Left ventricle myocardium inferior (tissue), 1 donor: ENCODE results near the gene GRK6. TPM values are rescaled to one million over a fixed set of nuclear protein-coding genes. Genes with fewer than 3 reads are reported as not detected.
A peak's percentile ranks its signal among the peaks of the same experiment; 100 is the strongest.

ENCODE experiments used
- DNase-seq: peaks from one replicate; pipeline ENCODE4 v3.0.0-alpha.2; 2020
- H3K27ac ChIP-seq: fragments of 200-600 bp; replicated peaks from 2 replicates; pipeline ENCODE4 v1.8.0; 2021
- H3K27me3 ChIP-seq: fragments of 200-600 bp; 2 replicates; pipeline ENCODE4 v1.8.0; 2021; ENCODE audit warnings: low read depth
- H3K36me3 ChIP-seq: fragments of 200-600 bp; 2 replicates; pipeline ENCODE4 v1.8.0; 2021
- H3K4me1 ChIP-seq: fragments of 200-600 bp; 2 replicates; pipeline ENCODE4 v1.8.0; 2021
- H3K4me3 ChIP-seq: fragments of 200-600 bp; 2 replicates; pipeline ENCODE4 v1.8.0; 2021; ENCODE audit warnings: mild to moderate bottlenecking, moderate library complexity
- H3K9me3 ChIP-seq: fragments of 200-600 bp; replicated peaks from 2 replicates; pipeline ENCODE4 v1.8.0; 2021
- CTCF ChIP-seq: fragments of 200-600 bp; IDR thresholded peaks from 2 replicates; pipeline ENCODE4 v1.8.0; 2021; ENCODE audit warnings: antibody characterized with exemption, mild to moderate bottlenecking, borderline replicate concordance
- intact Hi-C: fragments of 100-400 bp; cut with micrococcal nuclease; formaldehyde crosslinking; loops from one replicate; pipeline ENCODE4 v1.11.0; 2022
- total RNA-seq: library from RNA; stranded (reverse); fragmentation: NEBNext Ultra II Directional; extraction: Animal tissue kit (Norgen Biotek cat#: 25700); gene quantifications from one replicate; pipeline ENCODE4 v1.2.1, GENCODE V29; 2021
- donor health status: DM: no; HTN: yes; CAD: no; lungs with severe emphysema.

The GRK6 gene
- total RNA-seq, 1 donor from 2014 or later: 15.6 TPM

DNA sequence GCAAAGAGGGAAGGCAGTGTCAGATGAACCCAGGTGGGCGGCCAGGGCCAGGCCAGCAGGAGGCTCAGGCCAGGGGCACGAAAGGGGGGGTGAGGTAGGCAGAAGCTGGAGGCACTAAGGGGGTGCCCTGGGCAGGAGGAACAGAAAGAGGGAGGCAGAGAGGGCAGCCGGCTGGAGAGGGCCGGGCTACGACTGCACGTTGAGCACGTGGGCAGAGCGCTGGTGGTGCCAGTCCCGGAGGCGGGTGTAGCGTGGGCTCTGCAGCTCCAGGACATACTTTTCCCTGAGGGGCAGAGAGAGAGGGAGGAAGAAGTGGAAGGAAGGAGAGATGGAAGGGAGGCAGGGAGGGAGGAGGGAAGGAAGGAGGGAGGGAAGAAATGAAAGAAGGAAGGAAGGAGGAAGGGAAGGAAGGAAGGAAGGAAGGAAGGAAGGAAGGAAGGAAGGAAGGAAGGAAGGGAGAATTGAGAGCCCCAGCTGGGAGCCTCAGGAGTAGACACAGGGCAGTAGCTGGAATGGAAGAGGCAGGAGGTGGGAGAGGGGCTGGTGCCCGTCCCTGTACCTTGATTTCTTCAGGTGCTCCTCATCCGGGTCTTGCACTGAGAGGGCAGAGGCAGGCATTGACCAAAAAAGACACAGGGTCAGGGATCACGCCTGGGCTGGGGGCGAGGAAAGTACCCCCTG is 64.0 kb downstream of the GRK6 start:
- H3K27me3 ChIP-seq: peaks cover 27% of the 10 kb centered on the region
- peaks cover 40% of the 10 kb centered on the region for H3K4me1 ChIP-seq
- no peak overlapping the region for H3K4me3 ChIP-seq
- no peak for TF ChIP-seq CTCF
- intact Hi-C loops: no loop called here
- H3K9me3 ChIP-seq: no peaks in the 10 kb centered on the region
- no peak for DNase-seq
- H3K27ac ChIP-seq: no peak overlapping the region
- H3K36me3 ChIP-seq: peaks cover 71% of the 10 kb centered on the region

- TF ChIP-seq CTCF: no peak
- peaks cover 45% of the 10 kb centered on the region for H3K4me1 ChIP-seq
- H3K9me3 ChIP-seq: no peaks in the 10 kb centered on the region
- intact Hi-C loops: no loop called here
- peaks cover 65% of the 10 kb centered on the region for H3K36me3 ChIP-seq
- DNase-seq: no peak
- no peak overlapping the region for H3K27ac ChIP-seq
- no peak overlapping the region for H3K4me3 ChIP-seq
- H3K27me3 ChIP-seq: peaks cover 22% of the 10 kb centered on the region
Measured at GRCh38 chr5:177490992-177491391, 64.5 kb downstream of the GRK6 start.

DNA sequence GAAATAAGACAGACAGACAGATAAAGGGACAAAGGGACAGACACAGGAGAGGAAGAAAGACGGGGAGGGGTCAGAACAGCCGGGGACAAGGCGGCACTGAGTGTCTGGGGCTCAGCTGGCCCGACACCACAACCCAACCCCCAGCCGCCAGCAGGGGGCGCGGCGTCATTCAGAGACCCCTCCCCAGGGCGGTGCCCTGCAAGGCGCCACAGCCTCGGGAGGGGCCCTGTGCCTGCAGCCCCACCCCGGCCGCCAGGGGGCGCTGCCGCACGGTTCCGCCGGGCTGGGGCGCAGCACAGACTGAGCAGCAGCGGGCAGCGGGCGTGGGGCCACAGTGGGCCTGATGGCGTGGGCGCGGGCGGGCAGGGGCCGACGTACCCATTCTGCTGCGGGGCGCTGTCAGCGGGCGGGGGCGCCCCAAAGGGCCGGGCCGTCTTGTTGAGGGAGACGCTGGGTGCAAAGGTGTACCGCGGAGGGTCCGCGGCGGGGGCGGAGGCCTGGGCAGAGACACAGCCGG is 65.0 kb downstream of the GRK6 start:
- Histone ChIP-seq H3K4me1 (peaks cover 50% of the 10 kb centered on the region), H3K27ac (no peak overlapping the region), H3K4me3 (no peak overlapping the region), H3K9me3 (no peaks in the 10 kb centered on the region), H3K36me3 (peaks cover 60% of the 10 kb centered on the region), H3K27me3 (peaks cover 17% of the 10 kb centered on the region)
- TF ChIP-seq CTCF: peak; percentile 62
- DNase-seq: no peak
- intact Hi-C loops: no loop called here

DNA sequence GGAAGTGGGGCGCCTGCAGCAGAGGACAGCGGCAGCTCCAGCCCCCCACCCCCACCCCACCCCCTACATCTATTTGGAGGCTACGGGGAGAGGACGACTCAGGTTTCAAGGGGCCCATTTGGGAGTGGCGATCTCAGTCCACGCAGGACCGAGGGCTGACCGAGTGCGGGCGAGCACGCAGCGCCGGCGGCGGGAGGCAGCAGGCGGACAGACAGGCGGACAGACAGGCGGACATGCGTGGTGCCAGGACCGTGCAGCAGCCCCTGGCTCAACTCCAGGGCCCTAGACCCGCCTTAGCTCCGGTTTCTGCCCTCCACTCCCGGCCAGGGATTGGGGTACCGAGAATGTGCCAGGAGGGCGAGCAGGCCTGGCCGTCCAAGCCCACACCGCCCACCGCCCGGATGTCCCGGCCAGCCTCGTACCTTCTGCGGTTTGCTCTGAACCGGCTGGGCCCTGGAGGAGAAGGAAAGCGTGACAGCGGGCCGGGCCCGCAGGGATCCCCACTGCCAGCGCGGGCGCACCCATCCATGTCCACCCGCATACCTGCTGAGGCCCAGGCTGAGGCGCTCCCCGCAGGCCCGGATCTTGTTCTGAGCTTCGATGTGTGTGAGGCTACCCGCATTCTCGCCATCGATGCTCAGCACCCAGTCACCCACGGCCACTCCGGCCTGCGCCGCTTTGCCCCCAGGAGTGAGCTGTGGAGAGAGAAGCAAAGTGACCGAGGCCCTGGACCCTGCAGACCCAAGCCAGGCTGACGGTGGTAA is 65.7 kb downstream of the GRK6 start:
- peaks cover 59% of the 10 kb centered on the region for H3K36me3 ChIP-seq
- no peak for DNase-seq
- no peak overlapping the region for H3K27ac ChIP-seq
- no peak for TF ChIP-seq CTCF
- H3K9me3 ChIP-seq: no peaks in the 10 kb centered on the region
- peaks cover 16% of the 10 kb centered on the region for H3K27me3 ChIP-seq
- peaks cover 57% of the 10 kb centered on the region for H3K4me1 ChIP-seq
- H3K4me3 ChIP-seq: no peak overlapping the region
- intact Hi-C loops: no loop called here

Other genes with a start within 250 kb of the GRK6 start
- 25.3 TPM for gene RAB24, start 123.0 kb upstream of the GRK6 start, total RNA-seq
- 40.0 TPM for gene PRELID1, start 122.9 kb upstream of the GRK6 start, total RNA-seq
- gene MXD3, start 114.8 kb upstream of the GRK6 start, total RNA-seq: 2.3 TPM
- gene LMAN2, start 75.0 kb upstream of the GRK6 start, total RNA-seq: 60.0 TPM
- gene RGS14, start 68.8 kb upstream of the GRK6 start, total RNA-seq: 4.6 TPM
- gene SLC34A1, start 42.2 kb upstream of the GRK6 start, total RNA-seq: not detected
- not detected for gene PFN3, start 26.0 kb upstream of the GRK6 start, total RNA-seq
- not detected for gene F12, start 17.1 kb upstream of the GRK6 start, total RNA-seq
- 2.1 TPM for gene PRR7, start 20.1 kb downstream of the GRK6 start, total RNA-seq
- 21.8 TPM for gene DBN1, start 47.0 kb downstream of the GRK6 start, total RNA-seq
- 54.4 TPM for gene PDLIM7, start 70.9 kb downstream of the GRK6 start, total RNA-seq
- 3.3 TPM for gene DOK3, start 83.2 kb downstream of the GRK6 start, total RNA-seq
- 29.7 TPM for gene DDX41, start 90.3 kb downstream of the GRK6 start, total RNA-seq
- gene FAM193B, start 127.9 kb downstream of the GRK6 start, total RNA-seq: 21.5 TPM
- gene TMED9, start 165.5 kb downstream of the GRK6 start, total RNA-seq: 68.7 TPM
- gene B4GALT7, start 173.5 kb downstream of the GRK6 start, total RNA-seq: 17.2 TPM